Measurements from ENCODE around the gene CAPN13.

The CAPN13 gene

GRCh38 chr2:30732376-30732775, 74.9 kb downstream of the CAPN13 start:
- no peak overlapping the region for H3K4me3 ChIP-seq (ENCODE audit: low read length, poor library complexity, severe bottlenecking)
- no peaks in the 10 kb centered on the region for H3K36me3 ChIP-seq (ENCODE audit: insufficient read depth, low read length)
- TF ChIP-seq EZH2phosphoT487 (IDR thresholded peaks at IDR 0.05; ENCODE audit: borderline replicate concordance) = no peak
- no peak for TF ChIP-seq CTCF (conservative IDR thresholded peaks at IDR 0.05; ENCODE audit: low read length)
- no peaks in the 10 kb centered on the region for H3F3A ChIP-seq (ENCODE audit: low read depth)
- H3K27me3 ChIP-seq (ENCODE audit: insufficient read depth, low read length, poor library complexity, severe bottlenecking) = no peaks in the 10 kb centered on the region
- H3K9me2 ChIP-seq (replicated peaks; ENCODE audit: low read depth, low read length) = no peaks in the 10 kb centered on the region
- no peak overlapping the region for H2AFZ ChIP-seq (ENCODE audit: low read length)
- H3K4me2 ChIP-seq (ENCODE audit: low read depth, low read length, poor library complexity, severe bottlenecking) = no peak overlapping the region
- H3K9ac ChIP-seq (ENCODE audit: low read depth, low read length, poor library complexity, severe bottlenecking) = no peak overlapping the region
- H3K79me2 ChIP-seq (ENCODE audit: insufficient read depth, low read length) = no peaks in the 10 kb centered on the region
- H3K9me3 ChIP-seq (ENCODE audit: insufficient read depth, low read depth, low read length) = no peaks in the 10 kb centered on the region
- no peaks in the 10 kb centered on the region for H3K4me1 ChIP-seq (ENCODE audit: insufficient read depth, low read length, poor library complexity, severe bottlenecking)
- H4K20me1 ChIP-seq (ENCODE audit: insufficient read depth, low read length, poor library complexity, severe bottlenecking) = no peaks in the 10 kb centered on the region

- no peak for TF ChIP-seq EZH2phosphoT487 (IDR thresholded peaks at IDR 0.05; ENCODE audit: borderline replicate concordance)
- TF ChIP-seq CTCF (conservative IDR thresholded peaks at IDR 0.05; ENCODE audit: low read length) = no peak
- H2AFZ ChIP-seq (ENCODE audit: low read length) = no peak overlapping the region
- H4K20me1 ChIP-seq (ENCODE audit: insufficient read depth, low read length, poor library complexity, severe bottlenecking) = no peaks in the 10 kb centered on the region
- no peak overlapping the region for H3K9ac ChIP-seq (ENCODE audit: low read depth, low read length, poor library complexity, severe bottlenecking)
- no peak overlapping the region for H3K4me3 ChIP-seq (ENCODE audit: low read length, poor library complexity, severe bottlenecking)
- no peaks in the 10 kb centered on the region for H3K27me3 ChIP-seq (ENCODE audit: insufficient read depth, low read length, poor library complexity, severe bottlenecking)
- no peaks in the 10 kb centered on the region for H3K79me2 ChIP-seq (ENCODE audit: insufficient read depth, low read length)
- H3K4me2 ChIP-seq (ENCODE audit: low read depth, low read length, poor library complexity, severe bottlenecking) = no peak overlapping the region
- H3K4me1 ChIP-seq (ENCODE audit: insufficient read depth, low read length, poor library complexity, severe bottlenecking) = no peaks in the 10 kb centered on the region
- no peaks in the 10 kb centered on the region for H3K9me3 ChIP-seq (ENCODE audit: insufficient read depth, low read depth, low read length)
- no peaks in the 10 kb centered on the region for H3F3A ChIP-seq (ENCODE audit: low read depth)
- no peaks in the 10 kb centered on the region for H3K9me2 ChIP-seq (replicated peaks; ENCODE audit: low read depth, low read length)
- H3K36me3 ChIP-seq (ENCODE audit: insufficient read depth, low read length) = no peaks in the 10 kb centered on the region
Measured at GRCh38 chr2:30731706-30732105, 75.5 kb downstream of the CAPN13 start.

- Histone ChIP-seq H3K27me3 (ENCODE audit: insufficient read depth, low read length, poor library complexity, severe bottlenecking) (no peaks in the 10 kb centered on the region), H3K9me3 (ENCODE audit: insufficient read depth, low read depth, low read length) (no peaks in the 10 kb centered on the region), H2AFZ (ENCODE audit: low read length) (no peak overlapping the region), H3K36me3 (ENCODE audit: insufficient read depth, low read length) (no peaks in the 10 kb centered on the region), H3K9ac (ENCODE audit: low read depth, low read length, poor library complexity, severe bottlenecking) (no peak overlapping the region), H4K20me1 (ENCODE audit: insufficient read depth, low read length, poor library complexity, severe bottlenecking) (no peaks in the 10 kb centered on the region), H3K4me3 (ENCODE audit: low read length, poor library complexity, severe bottlenecking) (no peak overlapping the region), H3K4me2 (ENCODE audit: low read depth, low read length, poor library complexity, severe bottlenecking) (no peak overlapping the region), H3K9me2 (replicated peaks; ENCODE audit: low read depth, low read length) (no peaks in the 10 kb centered on the region), H3F3A (ENCODE audit: low read depth) (no peaks in the 10 kb centered on the region), H3K79me2 (ENCODE audit: insufficient read depth, low read length) (no peaks in the 10 kb centered on the region), H3K4me1 (ENCODE audit: insufficient read depth, low read length, poor library complexity, severe bottlenecking) (no peaks in the 10 kb centered on the region)
- TF ChIP-seq EZH2phosphoT487 (IDR thresholded peaks at IDR 0.05; ENCODE audit: borderline replicate concordance) = no peak
- no peak for TF ChIP-seq CTCF (conservative IDR thresholded peaks at IDR 0.05; ENCODE audit: low read length)
Measured at GRCh38 chr2:30730736-30731647, 76.3 kb downstream of the CAPN13 start.
